Testis (tissue), 5 donors: Measurements from ENCODE around the gene IPO7. TPM values are rescaled to one million over a fixed set of nuclear protein-coding genes. Genes with fewer than 3 reads are reported as not detected.
"Not testable (repeated sequence)": the region's sequence is repeated elsewhere in the genome, so short reads cannot be mapped to it uniquely, and the experiment has no call there.

ENCODE experiments used
- DNase-seq: peaks from one replicate; pipeline ENCODE4 v3.0.0-alpha.2; 2019
- H3K27ac ChIP-seq, 2 donors: fragments of 200-600 bp; sonication (generic); one replicate each; pipeline ENCODE4 v1.5.1; 2019
- H3K27me3 ChIP-seq: fragments of 200-600 bp; sonication (generic); one replicate; pipeline ENCODE4 v1.5.1; 2019
- H3K36me3 ChIP-seq: fragments of 200-600 bp; sonication (generic); one replicate; pipeline ENCODE4 v1.5.1; 2017; ENCODE audit warnings: low read depth; ENCODE audit errors: missing control alignments
- H3K4me1 ChIP-seq: fragments of 200-600 bp; sonication (generic); one replicate; pipeline ENCODE4 v1.5.1; 2019
- H3K4me3 ChIP-seq, 2 donors: fragments of 200-600 bp; sonication (generic); one replicate each; pipeline ENCODE4 v1.5.1; 2017 to 2019
- H3K9me3 ChIP-seq: fragments of 200-600 bp; sonication (generic); one replicate; pipeline ENCODE4 v1.5.1; 2017
- POLR2A ChIP-seq: fragments of 450-650 bp; IDR thresholded peaks from one replicate; pipeline ENCODE4 v1.6.1; 2017; ENCODE audit warnings: antibody characterized with exemption, mild to moderate bottlenecking, moderate library complexity
- WGBS, 2 donors: methylation state at CpG; one replicate each; pipeline ENCODE4 v1.1.5; 2018; 5-methylcytosine and 5-hydroxymethylcytosine counted together
- intact Hi-C: fragments of 100-400 bp; cut with DNase I; formaldehyde crosslinking; loops from one replicate; pipeline ENCODE4 v1.15.1; 2023; ENCODE audit warnings: low total_unique reads
- long read RNA-seq, 2 donors: transcript quantifications; one replicate each; lab custom pipeline, GENCODE V29; 2026
- polyA plus RNA-seq: library from polyadenylated mRNA; stranded (reverse); fragments of 350-450 nt; fragmentation: Illumina TruSeq; extraction: RNeasy Lipid Tissue Mini Kit (QIAGEN cat#74804); gene quantifications from one replicate; pipeline ENCODE4 v1.2.3, GENCODE V29; 2014; ENCODE audit warnings: low read depth, low replicate concordance; ENCODE audit not compliant: insufficient read depth
- total RNA-seq, 2 donors: library from RNA; depleted of rRNA; stranded (reverse); fragments of >200 nt; gene quantifications; one replicate each; pipeline ENCODE4 v1.2.3, GENCODE V29; 2016
- TF ChIP-seq, protein P1 (sequence below), 3 experiments: fragments of 450-650 bp in 2 of 3; fragments of 200-600 bp in 1 of 3; sonication (generic) in 1 of 3; IDR thresholded peaks; one replicate each; pipeline ENCODE4 v1.5.1; 2016 to 2019; ENCODE audit warnings: antibody characterized with exemption in 3 of 3, mild to moderate bottlenecking in 2 of 3, moderate library complexity in 1 of 3

IPO7 gene
- total RNA-seq (10 to 100 TPM; 51.7 to 65.6 TPM), polyA plus RNA-seq (28.8 TPM)
- long read RNA-seq, donor 1, full-length matches to known transcripts: 9 of 22 reads
- long read RNA-seq, donor 1, partial matches to known transcripts: 13 of 22 reads
- long read RNA-seq, donor 1, other reads (novel, unspliced or antisense): 0 of 22 reads
- long read RNA-seq, donor 2, full-length matches to known transcripts: 6 of 6 reads
- long read RNA-seq, donor 2, partial matches to known transcripts: 0 of 6 reads
- long read RNA-seq, donor 2, other reads (novel, unspliced or antisense): 0 of 6 reads

DNA sequence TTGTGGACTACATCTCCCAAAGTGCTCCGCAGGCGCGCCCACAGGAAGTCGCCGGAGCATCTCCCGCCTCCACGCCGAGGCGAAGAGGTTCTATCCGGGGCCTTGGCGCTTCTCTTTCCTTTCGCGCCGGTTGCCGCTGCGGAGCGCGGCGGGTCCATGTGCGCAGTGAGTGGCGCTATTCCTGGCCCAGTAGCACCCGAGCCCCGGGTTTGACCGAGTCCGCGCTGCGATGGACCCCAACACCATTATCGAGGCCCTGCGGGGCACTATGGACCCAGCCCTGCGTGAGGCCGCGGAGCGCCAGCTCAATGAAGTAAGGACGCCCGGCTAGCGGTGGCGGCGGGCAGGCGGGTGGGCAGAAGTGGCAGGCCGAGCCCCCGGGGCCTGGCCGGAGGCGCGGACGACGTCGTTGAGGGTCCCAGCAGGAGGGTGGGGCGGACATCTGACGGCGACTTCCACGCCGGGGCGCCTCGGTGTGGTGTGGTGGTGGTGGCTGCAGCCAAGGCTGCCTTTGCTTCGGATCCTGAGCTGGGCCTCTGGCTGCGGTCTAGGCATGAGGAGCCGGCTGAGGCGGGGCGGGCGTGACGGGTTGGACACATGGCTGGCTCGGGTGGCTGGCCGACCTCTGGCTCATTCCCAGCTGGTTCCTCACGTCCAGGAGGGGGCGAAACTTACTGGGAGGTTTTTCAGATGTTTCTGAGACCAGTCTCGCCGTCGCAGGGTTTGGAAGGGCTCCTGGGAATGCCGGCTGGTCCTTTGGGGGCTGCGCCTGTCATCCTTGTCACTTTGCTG is at the start of gene IPO7:
Gene IPO7 (plus strand): TSS at position 118 of the 792 bp plus-strand sequence. CDS start 112 bp downstream, at position 230.
- Histone ChIP-seq H3K36me3 (no peaks in the 10 kb centered on the region), H3K4me3 (peak within 1 kb of the TSS; percentile 83 to 84), H3K27me3 (no peaks in the 10 kb centered on the region), H3K9me3 (no peaks in the 10 kb centered on the region), H3K4me1 (peaks cover 17% of the 10 kb centered on the region), H3K27ac (peak within 1 kb of the TSS; percentile 78 to 90)
- TF ChIP-seq, protein P1, sequence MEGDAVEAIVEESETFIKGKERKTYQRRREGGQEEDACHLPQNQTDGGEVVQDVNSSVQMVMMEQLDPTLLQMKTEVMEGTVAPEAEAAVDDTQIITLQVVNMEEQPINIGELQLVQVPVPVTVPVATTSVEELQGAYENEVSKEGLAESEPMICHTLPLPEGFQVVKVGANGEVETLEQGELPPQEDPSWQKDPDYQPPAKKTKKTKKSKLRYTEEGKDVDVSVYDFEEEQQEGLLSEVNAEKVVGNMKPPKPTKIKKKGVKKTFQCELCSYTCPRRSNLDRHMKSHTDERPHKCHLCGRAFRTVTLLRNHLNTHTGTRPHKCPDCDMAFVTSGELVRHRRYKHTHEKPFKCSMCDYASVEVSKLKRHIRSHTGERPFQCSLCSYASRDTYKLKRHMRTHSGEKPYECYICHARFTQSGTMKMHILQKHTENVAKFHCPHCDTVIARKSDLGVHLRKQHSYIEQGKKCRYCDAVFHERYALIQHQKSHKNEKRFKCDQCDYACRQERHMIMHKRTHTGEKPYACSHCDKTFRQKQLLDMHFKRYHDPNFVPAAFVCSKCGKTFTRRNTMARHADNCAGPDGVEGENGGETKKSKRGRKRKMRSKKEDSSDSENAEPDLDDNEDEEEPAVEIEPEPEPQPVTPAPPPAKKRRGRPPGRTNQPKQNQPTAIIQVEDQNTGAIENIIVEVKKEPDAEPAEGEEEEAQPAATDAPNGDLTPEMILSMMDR (IDR thresholded peaks at IDR 0.05): peak in 1 of 3 experiments; percentile 13
- no peak for TF ChIP-seq POLR2A
- intact Hi-C loops: no loop called here
- 0% methylated on average over 17 to 69 of the region's 70 CpGs for WGBS, 2 donors
- DNase-seq: peak; percentile 96

DNA sequence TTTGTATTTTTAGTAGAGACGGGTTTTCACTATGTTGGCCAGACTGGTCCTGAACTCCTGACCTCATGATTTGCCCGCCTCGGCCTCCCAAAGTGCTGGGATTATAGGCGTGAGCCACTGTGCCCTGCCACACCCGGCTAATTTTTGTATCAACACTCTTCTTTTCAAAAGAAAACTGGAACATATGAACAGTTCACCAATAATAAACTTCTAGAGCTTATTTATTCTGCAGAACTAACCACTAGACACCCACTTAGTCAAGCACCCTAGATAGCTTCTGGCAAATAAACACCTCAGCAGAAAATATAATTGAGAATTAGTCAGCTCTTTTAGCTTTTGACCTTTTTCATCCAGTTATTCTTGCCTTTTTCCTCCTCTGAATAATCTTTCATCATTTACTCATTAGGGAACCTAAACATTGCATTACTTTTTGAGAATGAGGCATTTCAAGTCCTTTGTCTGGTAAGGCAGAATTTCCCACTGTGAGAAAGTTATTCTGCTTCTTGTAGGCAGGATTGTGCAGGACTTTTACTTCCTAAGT is 42.7 kb upstream of the IPO7 start:
- no peak for DNase-seq
- Histone ChIP-seq H3K9me3 (no peaks in the 10 kb centered on the region), H3K27ac (no peak overlapping the region), H3K36me3 (no peaks in the 10 kb centered on the region), H3K27me3 (no peaks in the 10 kb centered on the region), H3K4me3 (no peak overlapping the region), H3K4me1 (no peaks in the 10 kb centered on the region)
- intact Hi-C loops: no loop called here
- WGBS, 2 donors: 78 to 84% methylated on average over 5 of the region's 5 CpGs
- TF ChIP-seq, protein P1 (IDR thresholded peaks at IDR 0.05): no peak
- no peak for TF ChIP-seq POLR2A

DNA sequence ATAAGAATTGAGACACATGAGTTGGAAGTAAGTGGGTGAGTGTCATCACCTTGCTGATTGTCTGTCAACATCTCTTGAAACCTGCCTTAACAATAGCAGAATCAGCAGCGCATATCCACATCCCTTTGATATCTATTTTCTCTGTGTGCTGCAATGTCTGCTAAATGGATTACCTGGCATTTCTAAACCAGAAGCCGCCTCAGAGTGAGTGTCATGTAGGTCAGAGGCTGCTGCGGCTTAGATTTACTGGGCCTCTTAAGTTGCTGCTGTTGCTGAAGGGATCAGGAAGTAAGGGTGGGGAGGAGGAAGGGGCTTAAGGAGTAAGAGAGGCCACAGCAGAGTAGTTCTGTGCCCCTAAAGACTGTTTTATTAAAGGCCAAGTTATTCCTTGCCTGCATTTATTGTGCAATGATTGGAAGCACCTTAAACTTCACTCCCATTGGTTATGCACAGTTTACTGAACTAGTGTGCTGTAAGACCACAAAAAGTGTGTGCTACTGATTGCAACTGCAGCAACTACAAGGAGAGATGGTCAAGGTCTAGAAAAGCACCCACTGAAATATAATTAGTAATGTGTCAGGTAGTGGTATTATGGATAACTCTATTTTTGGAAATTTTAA is 40.3 kb upstream of the IPO7 start:
- H3K9me3 ChIP-seq: no peaks in the 10 kb centered on the region
- no peak overlapping the region for H3K4me3 ChIP-seq
- no peak for TF ChIP-seq POLR2A
- TF ChIP-seq, protein P1 (IDR thresholded peaks at IDR 0.05): no peak
- no peaks in the 10 kb centered on the region for H3K27me3 ChIP-seq
- no peak overlapping the region for H3K27ac ChIP-seq
- no peaks in the 10 kb centered on the region for H3K4me1 ChIP-seq
- intact Hi-C loops: no loop called here
- H3K36me3 ChIP-seq: no peaks in the 10 kb centered on the region
- no peak for DNase-seq
- 73% methylated on average over 3 of the region's 3 CpGs for WGBS, 2 donors

DNA sequence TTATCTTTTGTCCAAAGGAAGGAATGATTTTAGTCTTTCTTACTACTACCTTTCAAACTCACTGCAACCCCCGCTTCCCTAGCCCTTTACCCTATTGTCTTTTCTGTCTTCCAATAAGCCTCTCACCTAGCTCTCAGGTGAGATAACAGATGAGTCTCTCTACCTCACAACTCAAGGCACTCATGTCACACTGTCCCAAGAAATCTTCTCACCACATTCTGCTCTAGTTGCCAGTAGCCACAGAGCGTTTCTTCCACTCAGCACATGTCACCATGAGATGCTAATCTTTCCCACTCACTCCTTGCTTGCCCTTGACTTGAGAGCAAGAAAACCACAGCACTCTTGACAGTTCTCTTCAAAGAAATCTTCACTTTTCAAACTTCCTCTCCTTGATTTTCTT is 37.4 kb upstream of the IPO7 start:
- Histone ChIP-seq H3K36me3 (no peaks in the 10 kb centered on the region), H3K4me1 (no peaks in the 10 kb centered on the region), H3K4me3 (no peak overlapping the region), H3K27ac (no peak overlapping the region), H3K9me3 (no peaks in the 10 kb centered on the region), H3K27me3 (no peaks in the 10 kb centered on the region)
- intact Hi-C loops: no loop called here
- 67 to 71% methylated on average over 2 of the region's 2 CpGs for WGBS, 2 donors
- no peak for DNase-seq
- TF ChIP-seq, protein P1 (IDR thresholded peaks at IDR 0.05): no peak
- no peak for TF ChIP-seq POLR2A

DNA sequence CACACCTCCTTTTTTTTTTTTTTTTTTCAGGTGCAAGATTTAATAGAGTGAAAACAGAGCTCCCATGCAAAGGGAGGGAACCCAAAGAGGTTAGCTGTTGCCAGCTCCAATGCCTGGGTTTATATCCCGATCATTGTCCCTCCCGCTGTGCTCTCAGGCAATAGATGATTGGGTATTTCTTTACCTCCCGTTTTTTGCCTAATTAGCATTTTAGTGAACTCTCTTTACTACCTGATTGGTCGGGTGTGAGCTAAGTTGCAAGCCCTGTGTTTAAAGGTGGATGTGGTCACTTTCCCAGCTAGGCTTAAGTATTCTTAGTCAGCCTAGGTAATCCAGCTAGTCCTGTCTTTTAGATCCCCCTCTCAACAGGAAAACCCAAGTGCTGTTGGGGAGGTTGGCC is 36.7 kb upstream of the IPO7 start:
- intact Hi-C loops, H3K36me3 ChIP-seq, H3K4me3 ChIP-seq, H3K27ac ChIP-seq, DNase-seq, H3K4me1 ChIP-seq, H3K9me3 ChIP-seq, H3K27me3 ChIP-seq: not testable (repeated sequence)
- 71 to 75% methylated on average over 4 of the region's 4 CpGs for WGBS, 2 donors
